ENCODE data around the gene LAPTM4A.

LAPTM4A gene

GRCh38 chr2:20019747-20020146 lies 31.7 kb downstream of the LAPTM4A start:
- DNase-seq (ENCODE audit: low read depth) = no peak

- no peak for DNase-seq (ENCODE audit: low read depth)
Measured at GRCh38 chr2:20018601-20019152, 32.8 kb downstream of the LAPTM4A start.

- DNase-seq (ENCODE audit: low read depth) = no peak
Measured at GRCh38 chr2:20016346-20016745, 35.1 kb downstream of the LAPTM4A start.

- DNase-seq (ENCODE audit: low read depth) = no peak
Measured at GRCh38 chr2:20015482-20016083, 35.8 kb downstream of the LAPTM4A start.

GRCh38 chr2:20013126-20013849 lies 38.1 kb downstream of the LAPTM4A start:
- no peak for DNase-seq (ENCODE audit: low read depth)

- no peak for DNase-seq (ENCODE audit: low read depth)
Measured at GRCh38 chr2:20012282-20013125, 38.9 kb downstream of the LAPTM4A start, which contains the start of gene MATN3. Gene MATN3, minus strand, starts transcription at chr2:20012668. Its CDS starts 37 bp downstream, at chr2:20012631.

- DNase-seq (ENCODE audit: low read depth) = no peak
Measured at GRCh38 chr2:20012032-20012281, 39.5 kb downstream of the LAPTM4A start.

GRCh38 chr2:20011276-20012031 lies 40.0 kb downstream of the LAPTM4A start:
- no peak for DNase-seq (ENCODE audit: low read depth)

GRCh38 chr2:20008703-20009102 lies 42.7 kb downstream of the LAPTM4A start:
- no peak for DNase-seq (ENCODE audit: low read depth)

- DNase-seq (ENCODE audit: low read depth) = no peak
Measured at GRCh38 chr2:20005891-20006470, 45.4 kb downstream of the LAPTM4A start.

- no peak for DNase-seq (ENCODE audit: low read depth)
Measured at GRCh38 chr2:20005067-20005627, 46.3 kb downstream of the LAPTM4A start.

GRCh38 chr2:20001361-20001863 lies 50.0 kb downstream of the LAPTM4A start:
- DNase-seq (ENCODE audit: low read depth) = no peak

- DNase-seq (ENCODE audit: low read depth) = no peak
Measured at GRCh38 chr2:19993731-19994130, 57.7 kb downstream of the LAPTM4A start.

- DNase-seq (ENCODE audit: low read depth) = no peak
Measured at GRCh38 chr2:19991895-19992294, 59.5 kb downstream of the LAPTM4A start.

- no peak for DNase-seq (ENCODE audit: low read depth)
Measured at GRCh38 chr2:19990416-19990728, 61.1 kb downstream of the LAPTM4A start.

- peak; percentile 89 for DNase-seq (ENCODE audit: low read depth)
Measured at GRCh38 chr2:19989667-19990415, 61.6 kb downstream of the LAPTM4A start, which contains the start of gene WDR35. Gene WDR35, minus strand, starts transcription at chr2:19990105. Its CDS starts 90 bp downstream, at chr2:19990015.

GRCh38 chr2:19989342-19989666 lies 62.1 kb downstream of the LAPTM4A start:
- DNase-seq (ENCODE audit: low read depth) = no peak

- DNase-seq (ENCODE audit: low read depth) = no peak
Measured at GRCh38 chr2:19988600-19988999, 62.8 kb downstream of the LAPTM4A start.

- DNase-seq (ENCODE audit: low read depth) = no peak
Measured at GRCh38 chr2:19987936-19988335, 63.5 kb downstream of the LAPTM4A start.
